ENCODE data around the gene RASL10B.
"Not testable (repeated sequence)": the region's sequence is repeated elsewhere in the genome, so short reads cannot be mapped to it uniquely, and the experiment has no call there.

The RASL10B gene, protein sequence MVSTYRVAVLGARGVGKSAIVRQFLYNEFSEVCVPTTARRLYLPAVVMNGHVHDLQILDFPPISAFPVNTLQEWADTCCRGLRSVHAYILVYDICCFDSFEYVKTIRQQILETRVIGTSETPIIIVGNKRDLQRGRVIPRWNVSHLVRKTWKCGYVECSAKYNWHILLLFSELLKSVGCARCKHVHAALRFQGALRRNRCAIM

DNA sequence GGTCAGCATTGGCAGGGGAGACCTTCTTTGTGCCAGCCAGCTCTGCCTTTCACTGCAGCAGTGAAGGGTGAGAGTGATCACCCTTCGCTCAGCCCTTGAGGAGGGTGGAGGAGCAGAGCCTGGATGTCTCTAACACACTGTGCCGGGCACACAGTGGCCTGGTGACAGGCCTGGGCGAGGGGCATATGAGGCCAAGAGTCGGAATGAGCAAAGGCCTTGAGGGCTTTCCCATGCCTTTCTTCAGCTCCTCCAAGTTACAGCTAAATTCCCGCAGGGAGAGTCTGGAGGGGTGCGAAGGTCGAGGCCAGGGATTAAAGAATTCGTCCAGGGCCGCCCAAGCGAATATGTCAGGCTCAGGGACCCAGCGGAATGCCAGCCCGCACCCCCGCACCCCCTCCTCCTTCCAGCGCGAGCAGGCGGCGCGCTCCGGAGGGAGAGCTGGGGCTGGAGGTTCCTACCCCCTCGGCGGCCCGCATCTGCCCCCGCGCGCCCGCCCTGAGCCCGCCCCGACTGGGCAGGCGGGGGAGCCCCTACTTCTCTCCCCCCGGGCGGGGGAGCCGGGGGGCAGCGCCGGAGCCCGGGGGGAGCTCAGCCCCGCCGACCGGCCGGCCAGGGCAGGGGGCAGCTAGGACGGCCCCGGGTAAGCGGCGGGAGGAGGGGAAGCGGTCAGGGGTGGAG, at the start of gene RASL10B:
Gene RASL10B (plus strand): TSS at position 401 of the 678 bp plus-strand sequence. CDS start 3,546 bp downstream, outside the sequence.
- peak in 1 of 2 experiments; percentile 54 for DNase-seq (ENCODE audit: low read depth in 2 of 2)

DNA sequence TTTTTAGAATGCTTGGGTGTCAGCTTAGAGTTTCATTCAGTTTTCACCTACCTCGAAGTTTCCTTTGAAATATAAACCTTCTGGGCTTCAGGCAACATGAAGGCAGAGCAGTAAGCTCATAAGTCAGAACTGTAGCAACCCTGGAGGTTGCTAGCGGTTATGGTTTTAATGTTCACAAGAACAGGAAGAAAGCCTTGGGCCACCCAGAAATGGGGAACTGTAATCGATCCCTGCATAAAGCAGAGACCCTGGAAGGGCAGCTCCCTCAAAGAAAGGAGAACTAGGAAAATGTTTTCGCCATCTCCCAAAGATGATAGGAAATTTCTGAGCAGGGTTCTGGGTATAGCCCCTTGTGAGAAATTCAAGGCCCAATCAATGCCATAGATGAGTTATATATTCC, 47.8 kb upstream of the RASL10B start:
- DNase-seq (ENCODE audit: low read depth in 2 of 2): no peak

DNA sequence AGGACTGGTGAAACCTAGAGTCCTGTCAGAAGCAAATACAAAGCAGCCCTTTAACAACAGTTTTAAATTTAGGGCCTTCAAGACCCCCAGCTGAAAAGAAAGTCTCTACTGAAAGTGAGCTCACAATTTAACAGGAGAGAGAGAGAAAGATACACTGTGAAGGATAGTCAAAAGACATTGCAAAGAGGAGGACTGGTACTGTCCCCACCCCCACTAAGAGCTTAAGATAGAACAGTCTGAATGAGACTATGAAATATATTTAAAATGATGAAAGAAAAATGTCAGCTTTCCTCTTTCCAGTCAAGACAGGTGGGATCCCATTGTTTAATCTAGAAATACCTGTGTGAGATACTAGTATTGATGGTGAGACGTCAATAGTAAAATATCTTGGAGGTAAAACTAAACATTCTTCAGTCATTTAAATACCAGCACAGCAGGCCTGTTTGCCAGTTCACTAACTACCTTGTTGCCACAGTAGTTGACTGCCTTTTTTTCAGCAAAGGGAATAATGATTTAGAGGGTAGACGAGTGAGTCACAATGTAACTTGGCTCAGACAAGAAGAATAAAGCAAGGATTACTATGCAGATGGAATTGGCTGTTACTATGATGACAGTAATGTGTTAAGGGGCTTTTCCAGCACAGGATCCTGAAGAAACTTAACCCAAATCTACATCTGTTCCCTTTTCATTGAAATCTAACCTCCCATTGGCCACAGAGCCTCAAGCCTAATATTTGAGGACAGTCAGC, 47.2 kb upstream of the RASL10B start:
- no peak for DNase-seq (ENCODE audit: low read depth in 2 of 2)

DNA sequence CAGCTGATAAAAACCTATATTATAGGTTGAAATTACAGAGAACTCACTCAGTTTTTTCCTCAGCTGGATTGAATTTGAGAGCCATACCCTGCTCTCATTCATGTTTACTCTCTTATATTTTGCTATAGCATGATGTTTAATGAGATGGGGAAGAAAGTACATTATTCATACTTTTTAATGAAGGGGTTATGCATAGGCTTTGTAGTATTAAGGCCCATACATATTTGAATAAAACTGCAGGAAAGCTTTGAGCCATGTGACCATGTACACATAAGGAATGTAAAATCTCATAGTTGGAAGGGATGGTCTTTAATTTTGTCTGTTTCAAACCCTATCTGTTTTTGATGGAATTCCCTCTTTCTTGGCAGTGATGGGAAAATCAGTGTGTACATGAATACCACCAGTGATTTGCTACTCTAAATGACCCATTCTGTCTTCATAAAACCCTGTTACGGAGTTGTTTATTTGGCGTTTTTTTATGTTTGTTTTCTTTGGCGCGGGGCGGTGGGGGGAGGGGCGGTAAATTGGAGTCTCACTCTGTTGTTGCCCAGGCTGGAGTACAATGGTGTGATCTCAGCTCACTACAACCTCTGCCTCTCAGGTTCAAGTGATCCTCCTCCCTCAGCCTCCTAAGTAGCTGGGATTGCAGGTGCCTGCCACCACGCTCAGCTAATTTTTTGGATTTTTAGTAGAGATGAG, 38.8 kb upstream of the RASL10B start:
- DNase-seq (ENCODE audit: low read depth in 2 of 2): no peak

DNA sequence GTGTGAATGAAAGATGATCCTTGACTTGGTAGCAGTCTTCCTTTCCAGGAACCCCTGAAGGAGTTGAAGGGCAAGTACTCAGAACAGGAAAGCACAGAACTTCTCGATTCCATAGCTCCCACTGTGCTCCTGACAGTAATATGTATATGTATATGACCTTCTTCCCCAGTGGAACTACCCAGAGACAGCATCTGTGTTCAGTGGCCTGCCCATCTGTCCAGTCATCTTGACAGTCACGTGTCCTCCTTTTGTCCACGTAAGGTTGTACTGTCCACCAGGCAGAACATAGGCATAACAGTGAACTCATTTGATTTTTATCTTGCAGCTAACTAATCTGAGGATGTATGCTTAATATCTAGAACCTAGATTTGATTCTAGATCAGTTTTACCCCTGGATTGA, 37.8 kb upstream of the RASL10B start:
- DNase-seq (ENCODE audit: low read depth in 2 of 2): no peak

DNA sequence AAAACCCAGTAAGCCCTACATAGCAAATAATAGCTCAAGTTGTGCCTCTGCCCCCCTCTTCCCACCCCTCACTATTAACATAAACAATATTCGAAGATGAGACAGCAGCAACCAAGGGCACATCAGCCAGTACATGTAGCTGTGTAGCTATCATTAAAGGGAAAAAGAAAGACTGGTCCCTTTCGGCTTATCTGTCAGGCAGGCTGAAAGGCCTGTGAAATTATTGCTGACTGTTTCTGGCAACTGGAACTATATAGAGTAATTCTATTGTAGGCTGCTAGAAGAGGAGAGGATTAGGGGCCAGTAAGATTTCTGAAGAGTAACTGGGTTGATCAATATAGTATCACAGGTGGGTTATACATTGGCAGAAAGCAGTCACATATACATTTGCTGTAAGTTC, 36.5 kb upstream of the RASL10B start:
- no peak for DNase-seq (ENCODE audit: low read depth in 2 of 2)

DNA sequence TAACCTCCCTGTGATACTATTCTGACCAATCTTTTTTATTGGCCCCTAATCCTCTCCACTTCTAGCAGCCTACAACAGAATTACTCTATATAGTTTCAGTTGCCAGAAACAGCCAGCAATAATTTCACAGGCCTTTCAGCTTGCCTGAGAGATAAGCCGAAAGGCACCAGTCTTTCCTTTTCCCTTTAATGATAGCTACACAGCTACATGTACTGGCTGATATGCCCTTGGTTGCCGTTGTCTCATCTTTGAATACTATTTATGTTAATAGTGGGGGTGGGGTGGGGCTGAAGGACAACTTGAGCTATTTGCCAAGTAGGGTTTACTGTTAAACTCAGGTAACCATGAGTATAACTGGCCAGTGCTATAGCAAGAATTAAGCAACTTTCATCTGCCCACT, 35.8 kb upstream of the RASL10B start:
- no peak for DNase-seq (ENCODE audit: low read depth in 2 of 2)

DNA sequence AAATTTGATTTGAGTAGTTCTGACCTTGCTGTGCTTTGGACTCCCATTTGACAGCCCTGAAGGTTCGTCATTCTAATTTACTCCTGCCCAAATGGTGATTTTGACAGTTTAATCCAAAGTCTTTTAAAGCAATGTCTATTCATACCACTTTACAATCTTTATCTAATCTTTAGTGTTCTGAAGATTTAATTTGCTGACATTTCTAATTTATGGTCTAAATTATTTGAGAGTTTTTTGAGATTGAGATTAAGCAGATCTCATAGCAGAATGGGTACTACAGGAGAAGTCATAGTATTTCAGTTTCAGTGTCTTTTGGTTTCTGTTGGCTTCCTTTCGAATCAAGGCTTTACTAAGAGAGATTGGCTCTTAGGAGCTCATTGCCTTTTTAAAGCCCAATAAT, 32.6 kb upstream of the RASL10B start:
- no peak for DNase-seq (ENCODE audit: low read depth in 2 of 2)

DNA sequence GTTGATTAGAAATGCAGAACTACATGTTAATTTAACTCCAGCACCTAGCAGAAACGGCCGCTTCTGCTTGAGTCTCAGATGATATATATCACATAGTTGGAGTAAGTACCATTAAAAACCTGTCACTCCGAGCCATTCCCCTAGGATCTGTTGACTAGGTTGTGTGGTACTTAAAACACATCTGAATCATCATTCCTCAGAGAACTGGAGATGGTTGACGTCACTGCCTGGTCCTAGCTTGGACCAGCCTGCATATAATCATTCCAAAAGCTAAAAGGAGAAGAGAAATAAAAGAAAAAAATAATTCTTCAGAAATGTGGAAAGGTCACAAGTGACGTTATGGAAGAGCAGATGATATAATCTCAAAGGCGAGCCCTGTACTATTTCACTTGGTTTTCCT, 31.3 kb upstream of the RASL10B start:
- DNase-seq (ENCODE audit: low read depth in 2 of 2): no peak

DNA sequence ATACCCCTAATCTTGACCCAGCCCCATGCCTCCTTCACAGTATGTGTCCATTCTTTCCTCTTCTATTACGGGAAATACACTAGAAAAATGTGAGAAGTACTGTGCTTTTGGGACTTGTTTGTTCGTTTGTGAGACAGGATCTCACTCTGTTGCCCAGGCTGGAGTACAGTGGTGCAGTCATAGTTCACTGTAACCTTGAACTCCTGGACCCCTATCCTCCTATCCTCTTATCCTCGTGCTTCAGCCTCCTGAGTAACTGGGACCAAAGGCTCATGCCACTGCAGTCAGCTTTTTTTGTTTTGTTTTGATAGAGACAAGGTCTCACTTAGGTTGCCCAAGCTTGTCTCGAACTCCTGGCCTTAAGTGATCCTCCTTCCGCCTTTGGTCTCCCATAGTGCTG, 29.9 kb upstream of the RASL10B start:
- no peak for DNase-seq (ENCODE audit: low read depth in 2 of 2)

DNA sequence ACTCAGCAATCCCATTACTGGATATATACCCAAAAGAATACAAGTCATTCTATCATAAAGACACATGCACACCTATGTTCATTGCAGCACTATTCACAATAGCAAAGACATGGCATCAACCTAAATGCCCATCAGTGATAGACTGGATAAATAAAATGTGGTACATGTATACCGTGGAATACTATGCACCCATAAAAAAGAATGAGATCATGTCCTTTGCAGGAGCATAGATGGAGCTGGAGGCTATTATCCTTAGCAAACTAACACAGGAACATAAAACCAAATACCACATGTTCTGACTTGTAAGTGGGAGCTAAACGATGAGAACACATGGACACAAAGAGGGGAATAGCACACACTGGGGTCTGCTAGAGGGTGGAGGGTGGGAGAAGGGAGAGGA, 28.1 kb upstream of the RASL10B start:
- not testable (repeated sequence) for DNase-seq (ENCODE audit: low read depth in 2 of 2)

DNA sequence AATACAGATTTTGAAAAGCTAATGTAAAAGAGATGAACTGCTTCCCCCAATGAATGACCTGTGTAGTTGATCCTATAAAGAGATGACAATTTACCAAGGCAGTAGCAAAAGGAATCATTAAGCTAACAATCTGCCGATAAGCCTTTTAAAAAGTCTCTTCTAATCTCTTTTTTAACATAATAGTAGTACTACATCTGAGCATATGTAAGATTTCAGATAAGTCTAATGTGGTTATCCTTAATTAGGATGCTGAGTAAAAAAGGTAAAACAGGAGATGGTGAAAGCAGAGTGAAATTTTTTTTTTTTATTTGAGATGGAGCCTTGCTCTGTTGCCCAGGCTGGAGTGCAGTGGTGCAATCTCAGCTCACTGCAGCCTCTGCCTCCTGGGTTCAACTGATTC, 26.2 kb upstream of the RASL10B start:
- no peak for DNase-seq (ENCODE audit: low read depth in 2 of 2)

DNA sequence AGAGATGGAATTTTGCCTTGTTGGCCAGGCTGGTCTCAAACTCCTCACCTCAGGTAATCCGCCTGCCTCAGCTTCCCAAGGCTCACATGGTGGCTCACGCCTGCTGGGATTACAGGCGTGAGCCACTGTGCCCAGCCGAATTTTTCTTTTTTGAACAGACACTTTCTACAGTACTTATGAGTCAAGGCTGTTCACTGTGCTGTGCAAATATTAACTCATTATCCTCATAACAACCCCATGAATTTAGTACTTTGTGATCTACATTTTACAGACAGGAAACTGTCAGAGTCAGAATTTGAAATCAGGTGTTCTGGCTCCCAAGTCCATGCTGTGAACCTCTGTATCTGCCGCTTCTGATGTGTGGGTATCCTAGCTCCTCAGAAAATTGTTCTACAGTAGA, 25.7 kb upstream of the RASL10B start:
- no peak for DNase-seq (ENCODE audit: low read depth in 2 of 2)

DNA sequence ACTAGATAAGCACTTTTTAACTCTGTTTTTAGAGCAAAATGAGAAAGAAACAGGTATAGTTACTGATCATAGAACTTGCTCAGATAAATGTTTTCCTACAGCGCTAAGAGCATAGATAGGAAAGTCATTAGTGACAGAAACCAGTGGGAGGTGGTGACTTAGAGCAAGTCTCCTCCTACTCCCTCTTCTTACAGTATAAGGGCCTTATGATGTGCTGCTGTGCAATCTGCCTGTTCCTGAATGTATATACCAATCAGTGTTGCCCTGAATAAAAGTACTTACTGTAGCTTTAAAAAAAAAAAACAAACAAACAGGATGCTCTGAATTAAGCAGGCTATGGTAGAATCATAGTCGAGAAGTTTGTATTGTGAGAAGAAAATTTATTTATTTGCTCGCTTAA, 23.3 kb upstream of the RASL10B start:
- no peak for DNase-seq (ENCODE audit: low read depth in 2 of 2)

DNA sequence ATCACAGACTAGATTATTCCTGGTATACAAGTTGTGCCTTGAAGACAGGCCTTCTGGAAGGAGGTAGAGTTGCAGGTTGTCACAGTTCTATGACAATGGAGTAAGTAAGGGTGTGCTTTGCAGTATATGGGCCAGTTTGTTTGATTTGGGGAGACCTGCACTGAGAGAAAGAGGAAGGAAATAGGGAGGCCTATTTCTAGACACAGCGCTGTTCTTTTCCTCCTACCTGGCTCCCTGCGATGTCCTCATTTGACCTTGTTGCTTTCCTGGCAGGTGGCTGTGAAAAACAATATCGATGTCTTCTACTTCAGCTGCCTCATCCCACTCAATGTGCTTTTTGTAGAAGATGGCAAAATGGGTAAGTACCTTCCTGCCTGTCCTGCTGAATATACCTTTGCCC, 22.5 kb upstream of the RASL10B start:
- DNase-seq (ENCODE audit: low read depth in 2 of 2): no peak

DNA sequence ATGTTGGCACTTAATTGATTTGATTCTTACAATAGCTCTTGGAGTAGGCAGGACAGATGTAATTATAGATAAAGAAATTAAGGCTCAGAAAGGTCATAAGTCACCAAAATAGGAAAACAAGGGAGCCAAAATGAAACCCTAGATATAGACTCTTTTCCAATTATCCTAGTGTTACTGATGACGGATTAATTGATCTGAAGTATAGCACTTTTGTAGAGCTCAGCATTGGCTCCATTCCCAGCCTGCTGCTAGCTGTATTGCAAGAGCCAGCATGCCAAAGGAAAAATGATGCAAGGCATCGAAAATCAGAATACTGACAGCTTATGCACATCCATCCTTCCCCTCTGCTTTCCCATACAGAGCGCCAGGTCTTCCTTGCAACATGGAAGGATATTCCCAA, 21.6 kb upstream of the RASL10B start:
- DNase-seq (ENCODE audit: low read depth in 2 of 2): no peak

DNA sequence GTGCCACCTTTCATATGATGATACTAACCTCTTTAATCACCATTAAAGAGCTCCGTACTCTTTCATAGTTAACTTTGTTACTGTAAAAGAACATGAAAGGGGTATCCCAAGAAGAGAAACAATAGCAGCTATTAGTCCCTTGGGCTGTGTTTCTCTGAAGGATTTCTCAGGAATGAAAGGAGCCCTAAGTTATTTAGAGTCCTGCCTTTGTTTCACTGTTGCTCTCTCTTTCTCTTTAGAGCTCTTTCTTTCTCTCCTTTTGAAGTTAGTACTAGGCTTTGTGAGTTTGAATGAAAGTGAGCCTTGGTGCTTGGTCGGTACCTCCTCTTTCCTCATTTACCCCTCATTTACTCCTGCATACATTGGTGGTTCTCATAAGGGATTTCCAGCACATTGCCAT, 20.5 kb upstream of the RASL10B start:
- no peak for DNase-seq (ENCODE audit: low read depth in 2 of 2)

DNA sequence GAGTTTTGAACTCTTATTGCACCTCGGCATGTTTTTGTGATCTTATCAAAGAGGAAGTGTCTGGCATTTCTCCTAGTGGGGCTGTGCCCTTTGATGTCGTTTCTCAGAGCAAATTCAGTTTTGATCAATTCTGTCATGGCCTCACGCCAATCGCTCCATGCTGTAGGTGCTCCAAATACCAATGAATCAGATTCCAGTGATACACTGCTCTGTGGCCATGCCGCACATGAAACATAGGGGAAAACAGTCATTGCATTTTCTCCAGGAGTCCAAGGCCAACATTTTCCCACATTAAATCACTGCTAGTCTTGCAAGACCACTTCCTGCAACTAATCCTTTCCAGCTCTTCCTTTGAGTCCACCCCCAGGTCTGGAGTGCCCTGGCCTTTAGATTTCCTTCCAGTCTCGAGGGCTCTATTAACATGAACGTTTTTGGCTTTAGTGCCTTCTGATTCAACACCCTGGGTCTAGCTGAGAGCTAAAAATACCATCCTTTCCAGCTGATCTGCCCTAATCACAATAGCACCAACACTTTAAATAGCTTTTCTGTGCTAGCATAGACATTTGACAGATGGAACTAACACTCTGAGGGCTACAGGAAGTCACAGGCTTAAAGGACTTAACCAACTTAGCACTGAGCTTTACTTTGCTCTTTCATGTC, 18.2 kb upstream of the RASL10B start:
- no peak for DNase-seq (ENCODE audit: low read depth in 2 of 2)

DNA sequence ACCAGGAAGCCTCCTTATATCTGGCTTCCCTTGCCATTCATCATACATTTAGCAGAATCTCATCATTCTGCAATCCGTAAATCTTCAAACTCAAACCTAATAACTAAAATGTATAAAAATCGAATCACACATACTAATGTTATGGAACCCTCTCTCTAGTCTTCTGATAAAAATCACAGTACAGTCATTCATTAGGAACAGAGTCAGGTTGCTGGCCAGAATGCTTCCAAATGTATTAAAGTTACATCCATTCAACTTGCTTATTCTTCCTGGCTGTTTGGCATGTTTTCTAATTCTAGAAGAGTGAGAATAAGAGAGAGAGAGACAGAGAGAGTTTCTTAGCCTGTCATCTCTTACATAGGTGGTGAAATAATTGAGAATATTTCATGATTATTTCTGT, 16.5 kb upstream of the RASL10B start:
- DNase-seq (ENCODE audit: low read depth in 2 of 2): no peak

DNA sequence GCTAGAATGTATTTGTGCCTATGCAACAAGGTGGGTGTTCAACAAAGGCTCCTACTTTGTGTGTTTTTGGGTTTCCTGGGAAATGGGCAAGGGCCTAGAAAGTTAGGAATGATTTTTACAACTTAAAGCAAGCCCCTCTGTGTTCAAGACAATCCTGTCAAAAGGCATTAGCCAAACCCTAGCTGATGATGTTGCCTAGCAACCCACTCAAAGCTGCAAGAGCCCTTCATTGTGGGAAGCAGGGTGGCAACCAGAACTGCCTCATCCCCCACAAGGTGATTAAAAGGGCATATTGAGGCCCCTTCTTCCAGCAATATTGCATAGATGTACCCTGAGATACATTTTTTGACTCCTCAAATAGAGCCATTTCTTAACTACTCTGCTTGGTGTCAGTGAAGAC, 16.0 kb upstream of the RASL10B start:
- no peak for DNase-seq (ENCODE audit: low read depth in 2 of 2)

DNA sequence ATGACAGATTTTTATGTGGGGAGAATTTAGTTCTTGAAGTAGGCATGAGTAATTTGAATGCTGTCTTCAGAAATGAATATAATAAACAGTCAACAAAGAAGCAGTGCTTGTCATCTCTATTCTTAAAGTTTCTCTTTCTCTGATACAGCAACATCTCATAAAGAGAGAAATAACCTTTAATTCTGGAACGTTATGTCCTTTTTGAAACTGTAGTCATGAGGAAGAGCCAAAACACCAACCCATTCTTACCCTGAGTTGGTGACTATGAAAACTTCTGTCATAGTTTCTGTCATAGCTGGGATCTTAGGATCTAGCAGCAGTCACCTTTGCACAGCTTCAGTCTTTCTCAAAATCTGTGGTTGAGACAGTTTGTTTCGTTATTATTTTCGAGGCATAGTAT, 15.3 kb upstream of the RASL10B start:
- DNase-seq (ENCODE audit: low read depth in 2 of 2): no peak

DNA sequence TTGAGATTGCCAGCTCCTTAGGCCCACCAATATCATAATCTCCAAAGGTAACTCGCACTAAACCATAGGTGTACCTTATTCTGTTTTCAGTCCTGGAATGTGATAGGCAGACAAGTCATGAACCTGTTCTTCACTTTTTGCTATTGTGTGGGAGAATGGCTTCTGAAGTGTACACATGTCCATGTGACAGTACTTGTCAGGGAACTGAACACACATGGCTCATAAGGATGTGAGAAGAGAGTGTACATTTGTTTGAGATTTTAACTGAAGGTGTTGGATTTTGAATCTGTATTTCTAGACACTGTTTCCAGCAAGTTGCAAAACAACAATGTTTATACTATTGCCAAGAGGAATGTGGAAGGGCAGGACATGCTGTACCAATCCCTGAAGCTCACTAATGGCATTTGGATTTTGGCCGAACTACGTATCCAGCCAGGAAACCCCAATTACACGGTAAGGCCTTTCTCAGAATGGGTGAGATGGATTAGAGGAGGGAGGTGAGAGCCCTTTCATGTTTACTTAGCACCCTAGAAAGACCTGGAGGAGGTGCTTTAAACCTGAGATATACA, 14.5 kb upstream of the RASL10B start:
- no peak for DNase-seq (ENCODE audit: low read depth in 2 of 2)
